SIG-M5 treated with dmso at 0.1 percent for 504 hours (cell line): Measurements from ENCODE around the gene HIVEP1.
A peak's percentile ranks its signal among the peaks of the same experiment; 100 is the strongest.

Source experiments
- DNase-seq: peaks from one replicate; lab custom pipeline; 2025; ENCODE audit not compliant: unreplicated experiment; lab: John Stamatoyannopoulos, UW

Gene HIVEP1

GRCh38 chr6:12017263-12017662 is 5.2 kb downstream of the HIVEP1 start:
- DNase-seq: no peak

- no peak for DNase-seq
Measured at GRCh38 chr6:12017876-12018401, 5.8 kb downstream of the HIVEP1 start.

- no peak for DNase-seq
Measured at GRCh38 chr6:12020187-12020791, 8.2 kb downstream of the HIVEP1 start.

GRCh38 chr6:12022481-12022880 is 10.4 kb downstream of the HIVEP1 start:
- DNase-seq: no peak

GRCh38 chr6:12022953-12023388 is 10.9 kb downstream of the HIVEP1 start:
- no peak for DNase-seq

GRCh38 chr6:12024216-12024615 is 12.1 kb downstream of the HIVEP1 start:
- DNase-seq: no peak

GRCh38 chr6:12024699-12025434 is 12.8 kb downstream of the HIVEP1 start:
- DNase-seq: no peak

- no peak for DNase-seq
Measured at GRCh38 chr6:12026120-12026519, 14.0 kb downstream of the HIVEP1 start.

- no peak for DNase-seq
Measured at GRCh38 chr6:12026833-12027232, 14.7 kb downstream of the HIVEP1 start.

GRCh38 chr6:12028213-12028612 is 16.1 kb downstream of the HIVEP1 start:
- no peak for DNase-seq

GRCh38 chr6:12029979-12030737 is 18.0 kb downstream of the HIVEP1 start:
- DNase-seq: no peak

- no peak for DNase-seq
Measured at GRCh38 chr6:12030993-12031550, 19.0 kb downstream of the HIVEP1 start.

GRCh38 chr6:12032783-12033573 is 20.9 kb downstream of the HIVEP1 start:
- no peak for DNase-seq

- peak; percentile 30 for DNase-seq
Measured at GRCh38 chr6:12033770-12034169, 21.7 kb downstream of the HIVEP1 start.

- DNase-seq: no peak
Measured at GRCh38 chr6:12034349-12034748, 22.2 kb downstream of the HIVEP1 start.

- DNase-seq: no peak
Measured at GRCh38 chr6:12034837-12035236, 22.7 kb downstream of the HIVEP1 start.

GRCh38 chr6:12036766-12037165 is 24.7 kb downstream of the HIVEP1 start:
- DNase-seq: no peak

GRCh38 chr6:12037798-12038197 is 25.7 kb downstream of the HIVEP1 start:
- no peak for DNase-seq

- no peak for DNase-seq
Measured at GRCh38 chr6:12039540-12040459, 27.7 kb downstream of the HIVEP1 start.

GRCh38 chr6:12047304-12047703 is 35.2 kb downstream of the HIVEP1 start:
- no peak for DNase-seq
